ENCODE results near the gene PTPN14.

Gene PTPN14

DNA sequence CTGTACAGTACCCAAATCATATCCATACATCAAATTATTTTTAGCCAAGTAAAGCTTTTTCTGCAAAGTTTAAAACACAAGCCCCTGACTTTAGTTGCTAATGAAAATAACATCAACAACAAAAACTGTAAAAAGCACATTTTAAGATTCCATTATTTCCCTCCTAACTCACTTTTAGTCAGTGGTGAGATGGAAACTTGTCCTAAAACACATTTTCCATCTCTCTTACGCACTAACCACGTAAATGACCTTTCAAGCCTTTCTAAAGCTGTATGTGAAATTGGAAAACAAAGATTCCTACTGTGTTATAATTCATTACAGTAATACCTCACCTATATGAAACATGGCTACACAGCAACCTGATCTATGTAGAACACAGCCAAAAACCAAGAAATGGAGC is 77.5 kb downstream of the PTPN14 start:
- DNase-seq, result no peak

DNA sequence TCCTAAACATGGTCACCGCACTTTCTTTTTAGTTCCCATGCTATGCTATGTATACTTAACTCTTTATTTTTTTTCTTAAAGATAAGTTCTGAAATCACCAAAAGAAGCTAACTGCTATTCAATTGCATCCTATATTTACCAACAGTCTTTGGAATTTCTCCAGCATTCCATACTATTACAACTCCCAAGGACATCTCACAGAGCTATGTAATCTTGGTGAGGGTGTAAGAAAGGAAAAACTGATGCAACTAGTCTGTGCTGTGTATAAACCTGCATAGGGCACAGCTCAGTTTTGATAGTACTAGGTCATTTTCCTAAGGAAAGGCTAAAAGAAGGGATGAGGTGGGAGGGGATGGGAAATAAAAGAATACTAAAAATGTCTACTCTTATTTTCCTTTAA is 78.0 kb downstream of the PTPN14 start:
- DNase-seq, result no peak

DNA sequence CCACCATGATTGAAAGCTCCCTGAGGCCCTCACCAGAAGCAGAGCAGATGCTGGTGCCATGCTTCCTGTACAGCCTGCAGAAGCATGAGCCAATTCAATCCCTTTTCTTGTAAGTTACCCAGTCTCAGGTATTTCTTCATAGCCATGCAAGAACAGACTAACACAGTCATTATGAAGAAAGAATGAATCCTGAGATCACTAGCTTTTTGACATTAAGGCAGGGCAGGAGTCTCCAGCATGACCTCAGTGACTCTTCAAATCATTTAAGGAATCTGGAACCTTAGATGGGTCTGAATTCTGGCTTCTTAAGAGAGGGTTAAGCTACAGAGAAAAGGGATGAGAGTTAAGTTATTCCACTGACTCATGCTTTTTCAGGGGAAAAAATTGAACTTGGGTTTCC is 79.0 kb downstream of the PTPN14 start:
- no peak for DNase-seq

DNA sequence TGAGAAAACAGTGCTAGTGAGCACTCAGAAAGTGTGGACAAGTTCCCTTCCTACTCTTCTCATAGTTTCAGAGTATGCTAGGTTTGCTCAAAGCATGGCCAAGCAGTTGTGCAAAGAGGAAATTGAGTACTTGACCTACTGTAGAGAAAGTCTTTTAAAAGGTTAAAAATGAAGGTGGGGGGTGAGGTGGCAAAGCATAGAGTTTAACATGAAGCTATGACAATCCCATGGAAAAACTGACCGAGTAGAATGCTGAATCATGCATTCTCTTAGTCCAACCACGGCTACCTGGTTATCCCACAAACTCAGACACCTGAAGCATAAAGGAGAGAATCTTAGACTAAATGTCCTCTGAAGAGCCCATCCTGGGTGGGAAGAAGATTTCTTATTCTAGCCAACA is 79.9 kb downstream of the PTPN14 start:
- no peak for DNase-seq

DNA sequence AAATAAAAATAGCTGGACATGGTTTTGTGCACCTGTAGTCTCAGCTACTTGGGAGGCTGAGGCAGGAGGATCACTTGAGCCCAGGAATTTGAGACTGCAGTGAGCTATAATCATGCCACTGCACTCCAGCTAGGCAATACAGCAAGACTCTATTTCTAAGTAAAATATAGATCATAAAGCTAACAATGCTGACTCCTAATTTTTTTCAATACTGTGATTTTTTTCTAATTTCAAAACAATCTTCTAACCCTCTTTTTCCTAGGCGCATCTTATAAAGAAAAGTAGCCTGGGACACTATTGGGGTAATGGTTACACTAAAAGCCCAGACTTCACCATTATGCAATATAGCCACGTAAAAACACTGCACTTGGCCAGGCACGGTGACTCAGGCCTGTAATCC is 81.3 kb downstream of the PTPN14 start:
- no peak for DNase-seq

DNA sequence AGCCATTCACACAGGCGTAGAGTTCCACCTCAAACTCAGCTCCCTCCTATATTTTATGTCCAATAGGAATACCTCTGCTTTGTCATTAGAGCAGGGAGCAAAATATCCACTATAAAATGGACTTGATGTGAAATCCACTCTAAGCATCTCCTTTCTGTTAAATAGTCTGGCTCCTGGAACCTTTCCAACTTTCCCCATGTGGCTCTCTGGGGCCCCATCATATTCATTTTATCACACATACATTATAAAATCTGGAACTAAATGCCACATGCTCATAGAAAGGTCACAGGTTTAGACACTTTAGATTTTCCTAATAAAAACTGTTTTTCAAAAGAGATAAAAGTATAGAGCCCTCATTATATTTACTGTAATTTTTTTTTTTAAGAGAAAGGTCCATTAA is 82.1 kb downstream of the PTPN14 start:
- DNase-seq, result no peak

DNA sequence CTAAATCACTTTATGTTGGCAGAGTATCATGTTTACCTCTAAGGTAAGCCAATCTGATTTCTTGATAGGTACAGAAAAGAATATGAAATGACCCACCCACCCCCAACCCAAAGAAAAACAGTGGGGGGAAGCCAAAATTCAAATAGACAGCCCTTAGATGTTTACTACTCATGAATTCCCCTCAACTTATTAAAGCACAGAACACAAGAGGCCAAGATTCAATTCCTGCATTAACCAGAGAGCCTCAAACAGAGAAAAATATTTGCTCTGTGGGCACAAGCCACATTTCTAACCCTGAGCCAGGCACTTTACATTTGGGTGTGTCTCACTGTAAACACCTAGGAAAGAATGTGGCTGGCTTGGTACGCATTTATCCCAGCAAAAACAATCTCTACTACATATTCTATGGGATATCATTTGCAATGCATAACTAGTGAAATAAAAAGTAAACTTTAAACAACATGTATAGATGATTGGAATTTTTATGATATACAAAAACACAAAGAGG is 84.3 kb downstream of the PTPN14 start:
- DNase-seq, result no peak

DNA sequence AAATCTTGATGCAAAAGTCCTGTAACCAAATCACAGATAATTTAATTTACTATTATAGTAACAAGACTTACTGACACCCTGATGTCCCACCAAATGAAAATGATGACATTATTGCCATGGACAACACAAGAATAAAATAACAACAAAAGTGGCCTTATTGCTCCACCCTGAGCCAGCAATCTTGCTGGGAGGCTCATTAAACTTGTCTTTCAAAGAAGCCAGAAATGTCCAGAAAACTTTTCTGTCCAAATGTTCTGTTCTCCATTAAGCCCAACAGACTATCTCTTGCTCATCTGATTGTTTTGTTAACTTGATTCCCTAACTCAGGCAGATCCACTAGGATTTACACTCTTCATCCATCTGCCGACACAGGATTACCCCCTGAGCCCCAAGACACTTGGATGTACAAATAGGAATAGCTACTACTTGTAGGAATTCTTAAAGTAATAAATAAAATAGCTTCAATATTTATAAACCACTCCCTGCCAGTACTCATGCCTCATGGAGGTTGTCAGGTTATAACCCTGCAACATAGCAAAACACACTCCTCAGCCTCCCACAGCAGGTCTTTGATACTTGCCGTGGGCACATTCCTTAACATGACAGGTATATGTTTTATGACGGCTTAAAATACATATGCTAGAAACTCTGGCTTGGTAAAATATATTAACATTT is 84.9 kb downstream of the PTPN14 start:
- no peak for DNase-seq

DNA sequence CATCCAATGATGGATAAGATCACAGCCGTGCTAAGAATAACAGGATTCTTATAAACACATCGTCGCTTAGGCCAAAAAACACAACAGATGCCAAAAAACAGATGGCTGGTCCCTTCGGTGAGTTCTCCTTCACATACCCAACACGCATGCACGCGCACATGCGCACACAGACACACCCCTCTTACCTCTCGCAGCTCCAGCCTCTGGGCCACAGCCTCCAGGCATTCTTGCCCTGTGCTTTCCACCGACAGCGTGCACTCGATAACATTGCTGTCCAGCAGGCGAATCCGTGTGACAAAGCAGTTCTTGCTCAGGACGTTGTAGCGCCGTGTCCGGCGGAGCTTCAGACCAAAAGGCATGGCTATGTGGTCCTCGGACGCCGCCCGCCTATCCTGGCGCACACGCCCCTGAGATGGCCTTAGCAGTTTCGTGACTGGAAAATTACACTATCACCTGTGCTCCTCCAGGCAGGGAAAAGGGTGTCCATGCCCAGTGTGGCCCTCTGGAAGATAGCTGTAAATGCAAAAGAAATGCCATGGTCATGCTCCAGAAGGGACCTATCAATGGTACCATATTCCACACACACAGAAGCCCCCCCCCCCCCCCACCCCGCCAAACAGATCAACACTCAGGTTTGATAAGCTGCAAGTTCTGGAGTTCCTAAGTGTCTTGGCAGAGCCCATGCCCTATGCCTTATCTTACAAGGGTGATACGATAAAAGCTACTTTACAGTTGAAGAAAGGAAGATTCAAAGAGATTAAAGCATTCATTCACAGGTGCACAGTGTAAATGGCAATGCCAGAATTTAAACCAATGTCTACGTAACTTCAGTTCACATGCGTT is 86.7 kb downstream of the PTPN14 start:
- DNase-seq, result no peak

DNA sequence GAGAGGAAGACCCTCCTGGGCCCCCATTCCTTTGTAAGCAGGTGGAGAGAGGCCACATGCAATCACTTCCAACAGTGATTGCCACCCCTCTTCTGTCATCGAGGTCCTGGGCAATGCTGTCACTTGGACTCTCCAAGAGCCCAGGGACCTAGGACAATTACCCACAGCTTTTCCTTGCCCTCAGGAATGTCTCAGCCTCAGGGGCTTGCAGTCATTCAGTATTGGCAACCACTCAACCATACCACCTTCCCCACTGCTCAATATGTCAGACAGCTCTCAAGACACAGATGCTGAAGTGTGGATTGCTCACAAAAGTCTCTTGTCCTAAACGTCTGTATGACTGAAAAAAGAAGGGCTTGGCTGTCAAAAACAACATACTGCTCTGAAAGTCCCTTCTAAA is 87.8 kb downstream of the PTPN14 start:
- no peak for DNase-seq

DNA sequence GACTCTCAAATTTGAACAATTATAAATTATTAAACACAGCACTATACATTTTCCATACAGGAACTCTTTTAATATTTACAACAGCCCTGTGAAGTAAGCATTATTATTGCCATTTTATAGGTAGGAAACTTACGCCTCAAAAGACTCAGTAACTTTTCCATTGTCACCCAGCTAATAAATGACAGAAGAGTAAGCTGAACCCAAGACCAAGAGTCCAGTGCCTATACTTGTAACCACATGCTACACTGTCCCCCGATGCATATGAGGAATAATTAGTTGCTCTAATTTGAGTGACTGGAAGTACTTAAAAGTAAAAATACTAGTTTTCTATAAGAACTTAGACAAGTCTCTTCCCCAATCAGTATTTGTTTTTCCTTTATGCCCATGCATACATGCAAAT is 88.5 kb downstream of the PTPN14 start:
- DNase-seq, result no peak

DNA sequence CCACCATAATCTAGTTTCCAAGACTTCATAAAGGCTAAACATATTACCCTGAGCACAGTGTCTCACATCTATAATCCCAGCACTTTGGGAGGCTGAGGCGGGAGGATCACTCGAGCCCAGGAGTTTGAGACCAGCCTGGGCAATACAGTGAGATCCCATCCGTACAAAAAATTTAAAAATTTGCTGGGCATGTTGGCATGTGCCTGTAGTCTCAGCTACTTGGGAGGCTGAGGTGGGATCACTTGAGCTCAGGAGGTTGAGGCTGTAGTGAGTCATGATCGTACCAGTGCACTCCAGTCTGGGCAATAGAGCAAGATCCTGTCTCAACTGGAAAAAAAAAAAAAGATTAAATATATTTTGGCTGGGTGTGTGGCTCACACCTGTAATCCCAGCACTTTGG is 90.1 kb downstream of the PTPN14 start:
- no peak for DNase-seq

DNA sequence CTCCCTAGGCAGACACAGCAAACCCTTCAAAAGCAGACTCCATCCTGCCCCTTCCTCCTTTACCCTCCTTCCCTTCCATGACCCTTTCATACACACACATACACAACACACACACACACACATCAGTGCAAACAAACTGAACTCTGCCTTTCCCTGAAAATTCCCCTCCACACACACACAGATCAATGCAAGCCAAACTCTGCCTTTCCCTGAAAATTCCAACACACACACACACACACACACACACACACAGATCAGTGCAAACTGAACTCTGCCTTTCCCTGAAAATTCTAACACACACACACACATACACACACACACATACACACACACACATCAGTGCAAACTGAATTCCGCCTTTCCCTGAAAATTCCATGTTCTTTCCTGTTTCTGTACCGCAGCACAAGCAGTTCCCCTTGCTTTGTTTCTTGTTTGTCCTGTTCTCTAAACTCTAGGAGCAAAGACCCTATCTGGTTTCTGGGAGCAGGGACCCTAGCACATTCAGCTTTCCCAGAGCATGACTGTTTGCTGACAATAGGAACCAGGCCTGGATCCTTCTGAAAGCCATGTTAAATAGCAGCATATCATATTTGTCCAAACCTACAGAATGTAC is 91.0 kb downstream of the PTPN14 start:
- no peak for DNase-seq

DNA sequence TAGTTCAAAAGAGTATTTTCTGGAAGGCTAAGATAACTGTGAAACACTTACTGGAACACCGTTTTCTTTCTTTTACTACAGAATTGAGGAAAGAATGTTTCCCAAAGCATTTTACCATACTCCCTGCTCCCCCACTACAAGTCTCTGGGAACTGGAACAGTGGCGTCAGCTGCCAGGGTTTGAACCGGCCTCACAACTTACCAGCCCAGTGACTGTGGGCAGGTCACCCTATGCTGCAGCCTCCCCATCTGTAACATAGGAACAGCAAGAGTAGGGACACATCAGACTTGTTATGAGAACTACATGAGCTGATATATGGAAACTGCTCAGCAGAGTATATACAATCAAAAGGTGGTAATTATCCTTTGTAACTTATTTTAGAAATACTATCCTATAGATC is 91.5 kb downstream of the PTPN14 start:
- DNase-seq, result no peak

DNA sequence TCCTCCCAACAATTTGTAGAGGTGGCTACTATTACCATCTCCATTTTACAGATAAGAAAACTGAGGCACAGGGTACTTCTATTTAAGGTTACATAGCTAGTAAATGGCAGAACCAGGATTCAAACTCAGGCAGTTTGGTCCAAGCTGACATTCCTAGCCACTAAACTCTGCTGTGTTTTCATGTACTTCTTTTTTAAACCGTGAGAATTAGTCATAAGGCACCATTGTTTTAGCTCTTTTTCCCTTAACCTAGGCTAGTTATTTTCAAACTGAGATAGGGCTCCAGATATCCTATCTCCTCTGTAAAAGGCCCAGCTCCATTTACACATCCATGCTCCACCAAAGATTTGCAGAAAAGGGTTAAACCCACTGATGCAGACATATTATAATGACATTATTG is 92.9 kb downstream of the PTPN14 start:
- no peak for DNase-seq

DNA sequence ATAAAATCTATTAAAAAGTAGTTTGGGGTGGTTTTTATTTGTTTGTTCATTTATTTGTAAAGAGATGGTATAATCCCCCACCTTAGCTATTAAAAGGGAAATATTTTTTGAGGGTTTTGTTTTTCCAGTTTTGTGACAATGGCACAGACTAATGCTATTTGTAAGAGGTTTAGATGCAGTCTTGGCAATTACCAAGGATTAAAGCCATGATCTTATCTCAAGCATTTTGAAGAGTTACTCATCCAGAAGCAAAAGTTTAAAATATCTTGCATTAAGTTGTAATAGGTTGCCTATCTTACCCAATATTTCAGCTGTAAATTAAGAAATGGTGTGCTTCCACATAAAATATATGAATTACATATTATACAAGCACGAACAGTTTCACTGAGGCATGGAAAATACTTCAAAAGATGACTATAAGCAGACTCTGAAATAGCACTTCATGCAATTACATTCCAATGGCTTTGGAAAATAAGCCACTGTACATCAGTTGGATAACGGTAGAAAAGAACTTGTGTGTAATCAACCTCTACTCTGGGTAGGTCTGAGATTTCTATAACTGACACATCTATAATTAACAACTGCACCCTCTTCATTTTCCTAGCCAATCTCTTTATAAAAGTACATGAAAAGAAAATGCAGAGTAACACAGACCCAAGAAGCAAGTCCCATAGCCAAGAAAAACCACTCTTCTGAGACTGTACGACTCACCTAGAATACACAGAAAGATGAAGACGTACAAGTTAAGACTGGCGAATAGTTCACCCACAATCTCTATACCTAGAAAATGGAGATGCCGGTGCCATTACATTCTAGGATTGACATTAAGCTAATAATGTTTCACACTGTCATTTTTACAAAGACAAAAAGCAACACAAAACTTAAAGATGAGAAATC is 95.2 kb downstream of the PTPN14 start:
- no peak for DNase-seq

DNA sequence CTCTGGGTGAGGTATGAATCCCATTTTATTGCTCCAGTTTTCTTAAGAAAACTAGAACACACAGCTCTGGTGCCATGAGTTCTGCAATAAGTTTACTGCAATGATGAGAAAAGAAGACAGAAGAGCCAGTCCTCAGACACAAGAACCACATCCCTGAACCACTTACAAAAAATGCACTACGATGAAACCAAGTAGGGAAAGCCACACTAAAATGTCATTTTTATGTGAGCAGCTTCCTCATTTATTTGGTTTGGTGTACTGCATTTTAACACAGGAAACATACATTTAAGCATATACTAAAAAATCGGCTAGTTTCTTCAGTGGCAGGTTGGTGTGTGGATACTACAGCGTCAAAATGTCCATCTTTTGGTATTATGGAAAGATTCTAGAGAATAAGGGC is 95.9 kb downstream of the PTPN14 start:
- no peak for DNase-seq

DNA sequence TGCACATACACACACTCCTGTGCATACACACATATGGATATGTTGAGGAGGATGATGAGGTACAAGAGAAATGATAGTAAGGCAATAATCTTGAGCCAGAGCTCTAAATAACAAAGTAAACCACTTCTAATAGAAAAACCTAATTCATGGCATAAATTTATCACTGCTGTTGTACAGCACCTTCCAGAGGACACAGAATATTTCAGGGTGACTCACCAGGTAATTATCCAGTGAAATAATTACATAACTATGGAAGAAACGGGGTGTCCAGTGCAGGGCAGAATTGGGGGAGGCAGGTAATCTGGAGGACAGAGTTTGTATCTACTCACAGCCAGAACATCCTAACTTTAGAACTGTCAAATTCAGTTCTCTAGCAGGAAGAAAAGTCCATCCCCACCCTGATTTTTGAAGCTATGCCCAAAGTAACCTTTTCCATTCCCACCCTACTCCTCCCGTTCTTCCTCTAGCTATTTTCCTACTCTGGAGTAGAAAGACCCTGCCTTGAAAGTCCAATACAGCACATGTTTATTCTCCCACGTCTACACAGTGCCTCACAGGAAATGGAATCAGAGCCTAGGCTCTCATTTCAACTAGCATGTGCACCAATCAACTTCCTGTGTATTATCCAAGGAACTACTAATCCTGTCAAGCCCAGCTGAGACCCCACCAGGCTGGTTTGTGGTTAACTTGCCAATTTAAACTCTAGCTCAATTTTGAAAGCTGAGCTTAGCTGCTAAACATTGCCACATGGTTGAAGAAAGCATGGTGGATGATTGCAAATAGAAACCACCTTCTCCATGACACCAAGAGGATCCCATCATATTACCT is 96.6 kb downstream of the PTPN14 start:
- DNase-seq, result no peak

DNA sequence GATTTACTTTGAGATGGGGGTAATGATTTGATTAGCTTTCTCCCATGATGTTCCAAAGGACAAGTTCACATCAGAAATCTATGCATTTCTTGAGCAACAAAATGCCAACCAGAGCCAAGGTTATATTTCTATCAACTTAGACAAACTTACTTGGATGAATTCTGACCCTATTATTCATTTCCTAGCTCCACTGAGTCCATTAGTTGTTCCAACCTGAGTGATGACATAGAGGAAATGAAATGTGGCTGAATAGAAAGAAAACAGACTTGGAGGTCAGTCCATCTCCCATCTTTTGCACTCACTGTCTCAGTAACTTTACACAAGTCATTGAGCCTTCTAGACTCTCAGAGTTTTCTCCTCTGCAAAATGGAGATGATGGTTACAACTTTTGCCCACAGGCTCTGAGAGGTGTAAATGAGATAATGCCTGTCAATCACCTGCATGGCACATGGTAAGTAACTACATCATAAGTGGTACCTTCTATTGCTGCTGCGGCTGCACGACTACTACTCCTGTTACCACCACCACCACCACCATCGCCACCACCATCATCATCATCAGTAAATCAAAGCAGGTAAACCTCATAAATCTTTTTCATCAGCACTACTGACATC is 98.2 kb downstream of the PTPN14 start:
- no peak for DNase-seq

DNA sequence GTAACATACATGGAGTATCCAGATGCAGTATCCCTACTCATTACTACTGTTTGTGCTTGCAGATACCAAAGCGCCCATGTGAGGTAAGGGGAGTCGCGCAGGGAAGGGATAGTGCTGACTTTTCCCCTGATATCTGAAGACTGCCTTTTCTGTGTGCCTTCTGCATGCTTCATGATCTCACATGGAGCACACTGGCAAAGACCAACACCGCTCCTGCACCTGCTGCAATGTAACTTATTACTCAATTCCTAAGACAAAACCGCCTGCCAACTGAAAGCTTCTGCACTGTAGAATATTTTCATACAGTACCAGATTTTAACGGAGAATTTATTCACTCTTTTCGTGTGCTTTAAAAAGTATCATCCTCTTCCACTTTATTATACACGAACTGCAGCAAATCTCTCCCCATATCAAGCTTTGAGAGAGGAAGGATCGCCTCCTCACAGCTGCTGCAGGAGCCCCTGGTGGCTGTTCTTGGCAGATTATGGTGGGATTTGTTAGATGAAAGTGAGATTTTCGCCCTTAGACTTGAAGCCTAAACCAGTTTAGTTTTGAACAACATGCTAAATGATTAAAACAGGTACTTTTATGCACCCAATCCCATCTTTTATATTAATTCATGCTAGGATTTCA is 99.1 kb downstream of the PTPN14 start:
- DNase-seq, result no peak

DNA sequence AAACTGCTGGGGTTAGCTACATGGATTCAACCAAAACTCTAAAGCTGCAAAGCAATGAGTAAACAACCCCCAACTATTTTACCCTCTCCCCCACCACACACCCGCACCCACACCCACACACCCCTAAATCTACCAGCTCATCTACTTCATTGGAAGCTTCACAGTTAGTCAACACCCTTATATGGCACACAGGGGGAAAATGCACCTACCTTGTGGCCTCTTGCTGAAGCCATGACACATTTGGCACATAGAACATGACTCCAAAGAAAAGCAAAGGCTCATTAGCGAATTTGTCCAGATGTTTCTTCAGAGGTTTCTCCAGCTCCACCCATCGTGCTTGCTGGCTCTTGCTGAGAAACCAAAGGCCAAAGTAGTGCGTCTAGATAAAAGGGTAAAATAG is 99.8 kb downstream of the PTPN14 start:
- no peak for DNase-seq

Data from hematopoietic multipotent progenitor cell treated with erythropoietin and hydrocortisone succinate and interleukin-3 and kit ligand, for 8 days (in vitro differentiated cells).